ENCODE measurements around the gene PLEKHG4B. TPM values are rescaled to one million over a fixed set of nuclear protein-coding genes. Genes with fewer than 3 reads are reported as not detected.
"Not testable (repeated sequence)": the region's sequence is repeated elsewhere in the genome, so short reads cannot be mapped to it uniquely, and the experiment has no call there.

Gene PLEKHG4B
- total RNA-seq, 2 experiments from 2014 or later = not detected

GRCh38 chr5:163841-164240 lies 71.9 kb downstream of the PLEKHG4B start:
- TF ChIP-seq CTCF (IDR thresholded peaks at IDR 0.05) = no peak
- H3K4me1 Mint-ChIP-seq (ENCODE audit: low read depth) = no peaks in the 10 kb centered on the region
- no peak overlapping the region for H3K27ac Mint-ChIP-seq
- no peaks in the 10 kb centered on the region for H3K9me3 Mint-ChIP-seq
- CTCF ChIA-PET = no interaction called here
- no peak for DNase-seq
- intact Hi-C loops (cut with micrococcal nuclease) = no loop called here
- no peaks in the 10 kb centered on the region for H3K36me3 Mint-ChIP-seq (ENCODE audit: low read depth)
- no peak overlapping the region for H3K4me3 Mint-ChIP-seq
- POLR2A ChIA-PET = no interaction called here
- no peak for ATAC-seq
- H3K27me3 Mint-ChIP-seq = peaks cover 6% of the 10 kb centered on the region

- ChIA-PET POLR2A (no interaction called here), CTCF (no interaction called here)
- no peaks in the 10 kb centered on the region for H3K36me3 Mint-ChIP-seq (ENCODE audit: low read depth)
- intact Hi-C loops (cut with micrococcal nuclease) = no loop called here
- TF ChIP-seq CTCF (IDR thresholded peaks at IDR 0.05) = no peak
- no peaks in the 10 kb centered on the region for H3K4me1 Mint-ChIP-seq (ENCODE audit: low read depth)
- DNase-seq (no peak), ATAC-seq (no peak)
- no peaks in the 10 kb centered on the region for H3K9me3 Mint-ChIP-seq
- peaks cover 6% of the 10 kb centered on the region for H3K27me3 Mint-ChIP-seq
- no peak overlapping the region for H3K4me3 Mint-ChIP-seq
- H3K27ac Mint-ChIP-seq = no peak overlapping the region
These were observed 72.3 kb downstream of the PLEKHG4B start for GRCh38 chr5:164244-164643.

- DNase-seq; H3K9me3 Mint-ChIP-seq; H3K27ac Mint-ChIP-seq; CTCF ChIA-PET; H3K27me3 Mint-ChIP-seq; H3K36me3 Mint-ChIP-seq (ENCODE audit: low read depth); H3K4me3 Mint-ChIP-seq; POLR2A ChIA-PET; ATAC-seq; intact Hi-C loops (cut with micrococcal nuclease); H3K4me1 Mint-ChIP-seq (ENCODE audit: low read depth): not testable (repeated sequence)
These were observed 72.8 kb downstream of the PLEKHG4B start for GRCh38 chr5:164783-165182.

- Mint-ChIP-seq H3K27me3 (no peaks in the 10 kb centered on the region), H3K27ac (no peak overlapping the region), H3K4me3 (no peak overlapping the region), H3K36me3 (ENCODE audit: low read depth) (no peaks in the 10 kb centered on the region), H3K9me3 (no peaks in the 10 kb centered on the region), H3K4me1 (ENCODE audit: low read depth) (no peaks in the 10 kb centered on the region)
- ATAC-seq (no peak), DNase-seq (no peak)
- TF ChIP-seq CTCF (IDR thresholded peaks at IDR 0.05) = no peak
- ChIA-PET POLR2A (no interaction called here), CTCF (no interaction called here)
- intact Hi-C loops (cut with micrococcal nuclease) = no loop called here
These were observed 74.7 kb downstream of the PLEKHG4B start for GRCh38 chr5:166441-167372.

GRCh38 chr5:167511-167910 lies 75.5 kb downstream of the PLEKHG4B start:
- H3K9me3 Mint-ChIP-seq = no peaks in the 10 kb centered on the region
- no peaks in the 10 kb centered on the region for H3K36me3 Mint-ChIP-seq (ENCODE audit: low read depth)
- H3K27me3 Mint-ChIP-seq = no peaks in the 10 kb centered on the region
- DNase-seq (no peak), ATAC-seq (no peak)
- ChIA-PET CTCF (no interaction called here), POLR2A (no interaction called here)
- intact Hi-C loops (cut with micrococcal nuclease) = no loop called here
- no peaks in the 10 kb centered on the region for H3K4me1 Mint-ChIP-seq (ENCODE audit: low read depth)
- no peak overlapping the region for H3K4me3 Mint-ChIP-seq
- TF ChIP-seq CTCF (IDR thresholded peaks at IDR 0.05) = no peak
- H3K27ac Mint-ChIP-seq = no peak overlapping the region

All from activated CD8-positive, alpha-beta T cell treated with anti-CD3 and anti-CD28 coated beads for 36 hours (primary cell).